ENCODE results near the gene PKP2. TPM values are rescaled to one million over a fixed set of nuclear protein-coding genes. Genes with fewer than 3 reads are reported as not detected.

The PKP2 gene
- total and polyA plus RNA-seq, 2 of the 8 experiments (the other 6 are each of a cell fraction or from before 2014, with no cell fraction given): 9.6 to 44.8 TPM

- ChIA-PET POLR2A (ENCODE audit: partially characterized antibody) (interaction anchor here (0.8 to 3.1 kb wide), 3 partner anchors 10 to 141 kb away, joined by 3 to 15 read pairs (median 9); partner anchors contain the start of gene YARS2), CTCF (ENCODE audit: partially characterized antibody) (interaction anchor here (1.2 to 2.0 kb wide), 4 partner anchors 20 to 142 kb away, joined by 4 to 8 read pairs (median 4); partner anchors contain the start of gene YARS2)
- peak overlapping the region; percentile 73 to 83 (median 78) for H3K4me3 ChIP-seq (ENCODE audit: extremely low read depth in 1 of 4, insufficient read depth in 2 of 4, low read depth in 3 of 4, low read length in 4 of 4)
- no peaks in the 10 kb centered on the region for H3K79me1 ChIP-seq (ENCODE audit: low read depth, low read length)
- H3K9me3 ChIP-seq (ENCODE audit: insufficient read depth in 2 of 2, low read depth in 1 of 2, low read length in 1 of 2): no peaks in the 10 kb centered on the region
- peak overlapping the region in 3 of 4 experiments; percentile 52 to 86 (median 68); a peak in 5 of 7 replicates for H3K9ac ChIP-seq (replicated peaks in 1 of 4; ENCODE audit: extremely low read depth in 1 of 4, low read depth in 3 of 4, low read length in 3 of 4)
- peak overlapping the region; percentile 90; the same call in 1 of the 2 replicates for H2BK5ac ChIP-seq (ENCODE audit: low read depth, low read length)
- peak overlapping the region; percentile 81 for H3K18ac ChIP-seq (ENCODE audit: extremely low read depth, low read length)
- peak overlapping the region; percentile 65 to 76 for H3K4me2 ChIP-seq (ENCODE audit: insufficient read depth in 1 of 2, low read depth in 2 of 2, low read length in 2 of 2)
- H3K79me2 ChIP-seq (ENCODE audit: control insufficient read depth in 1 of 2, insufficient read depth in 2 of 2, low read length in 2 of 2): peaks cover 0 to 24% of the 10 kb centered on the region in 2 experiments; a peak in 2 of 4 replicates
- H2BK120ac ChIP-seq (replicated peaks; ENCODE audit: low read depth, low read length): peak overlapping the region; percentile 38
- peak overlapping the region; percentile 41; the same call in 1 of the 2 replicates for H3K27ac ChIP-seq (ENCODE audit: low read depth, low read length)
- no peaks in the 10 kb centered on the region for H3K36me3 ChIP-seq (ENCODE audit: control insufficient read depth in 2 of 4, insufficient read depth in 4 of 4, low read length in 3 of 4)
- H4K20me1 ChIP-seq (replicated peaks in 1 of 2; ENCODE audit: control insufficient read depth in 1 of 2, insufficient read depth in 2 of 2, low read length in 2 of 2): no peaks in the 10 kb centered on the region
- H3K4ac ChIP-seq (replicated peaks; ENCODE audit: insufficient read length, low read depth, low read length): peak overlapping the region; percentile 74
- peak overlapping the region; percentile 6 for H4K5ac ChIP-seq (ENCODE audit: insufficient read length, low read depth, low read length)
- peaks cover 5 to 16% (median 10%) of the 10 kb centered on the region in 4 experiments; a peak in 5 of 7 replicates for H3K4me1 ChIP-seq (replicated peaks in 1 of 4; ENCODE audit: control insufficient read depth in 3 of 4, insufficient read depth in 4 of 4, low read length in 3 of 4)
- no peak for DNase-seq (ENCODE audit: low read depth in 1 of 2, low spot score in 2 of 2)
- H3K27me3 ChIP-seq (replicated peaks in 1 of 4; ENCODE audit: control insufficient read depth in 3 of 4, extremely low read depth in 1 of 4, insufficient read depth in 3 of 4, low read length in 3 of 4): no peaks in the 10 kb centered on the region
- WGBS, 2 experiments (ENCODE audit: extremely low coverage in 1 of 2, insufficient coverage in 1 of 2, insufficient read length in 1 of 2, insufficient replicate concordance in 2 of 2, low coverage in 1 of 2, low lambda C conversion rate in 2 of 2, missing lambda C conversion rate in 1 of 2): 10% methylated on average over 6 of the region's 6 CpGs; no CpG with 5 or more reads in 1 of the 2 experiments
- peak overlapping the region; percentile 77; the same call in 1 of the 2 replicates for H2BK12ac ChIP-seq (ENCODE audit: low read depth, low read length)
- 0 out of 2 replicates have a peak overlapping the region, but pooled peaks have one; percentile 65 for H2BK15ac ChIP-seq (ENCODE audit: low read length)
- no peak overlapping the region for H3K14ac ChIP-seq (ENCODE audit: insufficient read length)
- H4K91ac ChIP-seq (replicated peaks; ENCODE audit: insufficient read length, low read length): peak overlapping the region; percentile 66
- no peak overlapping the region for H3K23ac ChIP-seq (ENCODE audit: insufficient read length)
- peak overlapping the region; percentile 3; the same call in 1 of the 2 replicates for H2AK5ac ChIP-seq (ENCODE audit: low read depth, low read length)
- peak; percentile 45 for FAIRE-seq
- H4K8ac ChIP-seq (ENCODE audit: extremely low read depth, insufficient read depth, low read length): peak overlapping the region; percentile 31
- H3K23me2 ChIP-seq (ENCODE audit: low read depth, low read length): peaks cover 14% of the 10 kb centered on the region
- peak overlapping the region; percentile 32 for H3K56ac ChIP-seq (replicated peaks; ENCODE audit: insufficient read length, low read depth, low read length)
- H2AFZ ChIP-seq (ENCODE audit: low read length): peak overlapping the region; percentile 93
- H2BK20ac ChIP-seq (ENCODE audit: low read length): no peak overlapping the region; the same call in 1 of the 2 replicates
- TF ChIP-seq CHD1 (IDR thresholded peaks at IDR 0.05; ENCODE audit: low read depth, low read length) (no peak), CTBP2 (IDR thresholded peaks at IDR 0.05; ENCODE audit: borderline replicate concordance, insufficient read depth, insufficient read length, low read length) (no peak), EP300 (IDR thresholded peaks at IDR 0.05; ENCODE audit: borderline replicate concordance in 1 of 2, low read depth in 2 of 2, low read length in 2 of 2) (no peak), CBX8 (IDR thresholded peaks at IDR 0.05; ENCODE audit: borderline replicate concordance, low read depth, low read length) (no peak), ATF2 (IDR thresholded peaks at IDR 0.05; ENCODE audit: low read length) (no peak), MAFK (IDR thresholded peaks at IDR 0.05; ENCODE audit: low read depth, low read length) (no peak), PHF8 (conservative IDR thresholded peaks at IDR 0.05; ENCODE audit: low read depth, low read length) (no peak), KDM5A (IDR thresholded peaks at IDR 0.05; ENCODE audit: low read length) (no peak), TCF12 (IDR thresholded peaks at IDR 0.05; ENCODE audit: low read depth, low read length) (no peak), CREB1 (IDR thresholded peaks at IDR 0.05) (no peak), MAX (IDR thresholded peaks at IDR 0.05) (no peak)
Observed at GRCh38 chr12:32897281-32897610, 669 bp upstream of the PKP2 start.
